Activated CD4-positive, CD25-positive, alpha-beta regulatory T cell treated with anti-CD3 and anti-CD28 coated beads, Interleukin-2, amount 50 U/mL, for 72 hours (primary cell): ENCODE results near the gene ALPI.
A peak's percentile ranks its signal among the peaks of the same experiment; 100 is the strongest.
"Not testable (repeated sequence)": the region's sequence is repeated elsewhere in the genome, so short reads cannot be mapped to it uniquely, and the experiment has no call there.

Experiments used
- DNase-seq: peaks from one replicate; pipeline ENCODE4 v3.0.0; 2021

The ALPI gene

DNA sequence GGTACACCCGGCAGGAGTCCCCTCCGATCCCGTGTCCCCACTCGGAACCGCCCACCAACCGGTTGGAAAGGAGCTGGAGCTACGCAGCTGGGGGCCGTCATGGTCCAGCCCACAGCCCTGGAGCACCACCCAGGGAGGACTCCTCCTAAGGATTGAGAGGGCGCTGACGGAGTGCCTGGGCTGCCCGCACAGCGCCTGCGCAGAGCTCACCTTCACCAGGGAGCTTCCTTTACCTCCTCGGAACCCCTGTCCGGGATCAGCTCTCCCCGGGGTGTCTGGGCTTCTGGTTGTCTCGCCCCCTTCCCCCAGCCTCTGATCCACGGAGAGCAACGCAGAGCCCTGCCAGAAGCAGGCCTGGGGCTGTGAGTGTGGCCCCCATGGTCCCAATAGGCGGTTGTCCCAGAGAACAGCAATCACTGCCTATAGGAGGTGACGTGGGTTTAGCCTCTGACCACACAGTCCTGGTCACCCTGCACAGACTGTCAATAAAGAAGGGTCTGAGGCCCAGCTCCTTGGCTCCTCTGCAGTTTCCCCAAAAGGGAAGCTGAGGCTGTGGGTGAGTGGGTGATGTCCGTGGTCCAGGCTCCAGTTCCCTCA, 34.7 kb upstream of the ALPI start:
- DNase-seq: no peak

- no peak for DNase-seq
Measured at GRCh38 chr2:232422051-232422450, 33.9 kb upstream of the ALPI start.

- DNase-seq: not testable (repeated sequence)
Measured at GRCh38 chr2:232422996-232423395, 33.0 kb upstream of the ALPI start.

GRCh38 chr2:232423407-232423806, 32.5 kb upstream of the ALPI start:
- not testable (repeated sequence) for DNase-seq

GRCh38 chr2:232431705-232432590, 24.0 kb upstream of the ALPI start:
- DNase-seq: no peak

GRCh38 chr2:232432598-232433184, 23.3 kb upstream of the ALPI start:
- no peak for DNase-seq

GRCh38 chr2:232433622-232434021, 22.3 kb upstream of the ALPI start:
- DNase-seq: not testable (repeated sequence)

DNA sequence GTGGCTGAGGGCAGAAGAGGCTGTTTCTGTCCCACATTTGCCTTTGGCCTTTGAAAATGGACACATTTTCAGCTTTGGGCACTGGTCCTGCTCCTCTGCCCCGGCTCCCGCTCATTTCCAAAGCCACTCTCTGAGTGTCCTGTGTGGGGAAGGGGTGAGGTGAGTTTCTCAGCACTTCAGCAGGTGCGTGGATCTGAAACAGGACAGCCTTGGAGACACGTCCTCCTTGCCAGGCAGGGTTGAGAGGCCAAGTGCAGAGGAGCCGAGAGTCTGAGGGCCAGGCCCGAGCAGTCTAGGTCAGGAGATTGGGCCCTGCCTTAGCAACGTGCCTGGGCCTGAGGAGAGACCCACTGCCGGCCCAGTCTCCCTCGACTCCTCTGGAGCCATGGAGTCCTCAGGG, 21.9 kb upstream of the ALPI start:
- DNase-seq: no peak

GRCh38 chr2:232434563-232435374, 21.2 kb upstream of the ALPI start:
- DNase-seq: no peak

DNA sequence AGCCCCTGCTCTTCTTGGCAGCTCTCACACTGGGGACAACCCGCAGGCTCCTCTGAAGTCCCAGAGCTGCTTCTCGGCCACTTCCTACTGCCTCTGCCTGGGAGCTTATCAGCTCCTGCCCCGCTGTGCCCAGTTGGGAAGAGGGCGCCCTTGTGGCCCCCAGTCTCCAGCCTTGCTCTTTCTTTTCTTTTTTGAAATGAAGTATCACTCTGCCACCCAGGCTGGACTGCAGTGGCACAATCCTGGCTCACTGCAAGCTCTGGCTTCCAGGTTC, 20.6 kb upstream of the ALPI start:
- DNase-seq: no peak

DNA sequence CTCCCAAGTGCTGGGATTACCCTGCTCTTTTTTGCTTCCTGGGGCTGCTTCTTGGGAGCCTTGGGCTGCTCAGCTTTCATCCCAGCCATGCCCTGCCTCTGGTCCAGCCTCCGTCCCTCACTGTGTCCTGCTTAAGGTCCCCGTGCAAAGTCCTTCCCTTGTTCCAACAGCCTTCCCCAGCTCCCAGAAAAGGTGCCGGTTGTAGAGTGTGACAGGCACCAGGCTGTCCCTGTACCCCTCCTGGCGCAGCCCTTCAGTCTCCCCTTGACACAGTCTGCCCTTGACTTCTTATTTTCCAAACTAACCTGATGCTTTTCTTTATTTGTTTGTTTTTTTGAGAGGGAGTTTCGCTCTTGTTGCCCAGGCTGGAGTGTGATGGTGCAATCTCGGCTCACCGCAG, 20.1 kb upstream of the ALPI start:
- no peak for DNase-seq

DNA sequence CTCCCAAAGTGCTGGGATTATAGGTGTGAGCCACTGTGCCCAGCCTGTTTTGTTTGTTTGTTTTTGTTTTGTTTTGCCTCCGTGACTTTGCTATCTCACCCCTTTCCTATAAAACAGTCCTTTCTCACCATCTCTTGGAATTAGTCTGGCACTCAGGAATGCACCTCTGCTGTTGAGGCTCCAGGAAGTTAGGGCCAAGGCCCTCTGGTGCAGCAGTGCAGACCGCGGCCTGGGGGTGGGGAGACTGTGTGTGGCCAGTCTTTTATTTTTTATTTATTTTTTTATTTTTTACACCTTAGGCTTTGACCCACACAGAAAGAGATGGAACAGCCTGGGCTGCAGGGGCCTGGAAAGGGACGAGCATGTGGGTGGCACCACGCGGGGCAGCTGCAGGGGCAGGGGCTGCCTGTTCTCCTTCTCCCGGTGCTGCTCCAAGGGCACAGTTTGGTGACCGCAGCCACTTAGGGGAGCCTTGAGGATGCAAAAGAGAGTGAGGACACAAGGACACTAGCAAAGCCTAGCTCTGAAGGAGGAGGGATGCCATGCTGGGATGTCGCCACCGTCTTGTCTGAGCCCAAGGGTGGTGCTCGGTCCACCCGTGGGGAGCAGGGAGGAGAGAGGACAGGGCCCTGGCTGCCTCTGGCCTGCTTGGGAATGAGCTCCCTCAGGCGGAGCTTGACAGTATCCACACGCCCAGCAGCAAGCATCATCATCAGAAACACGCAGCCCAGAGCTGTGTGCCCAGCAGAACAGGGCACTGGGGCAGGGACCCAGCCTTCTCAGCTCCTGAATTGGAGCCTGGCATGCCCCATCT, 19.4 kb upstream of the ALPI start:
- no peak for DNase-seq

DNA sequence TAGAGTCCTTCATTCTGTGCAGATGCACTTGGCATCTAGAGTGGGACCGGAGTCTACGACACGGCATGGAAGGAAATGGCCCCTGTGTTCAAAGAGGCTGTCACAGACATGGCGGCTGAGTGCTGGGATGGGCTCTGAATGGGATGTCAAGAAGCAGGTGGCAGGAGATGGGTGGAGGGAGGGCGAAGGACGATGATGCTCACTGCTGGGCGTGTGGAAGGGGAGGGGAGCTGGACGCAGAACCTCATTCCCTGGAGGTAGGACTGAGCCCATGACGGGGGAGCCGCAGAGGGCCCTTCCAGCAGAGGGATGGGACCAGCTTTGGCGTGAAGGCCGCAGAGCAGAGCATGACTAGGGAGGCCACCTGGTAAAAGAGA, 18.8 kb upstream of the ALPI start:
- DNase-seq: no peak

DNA sequence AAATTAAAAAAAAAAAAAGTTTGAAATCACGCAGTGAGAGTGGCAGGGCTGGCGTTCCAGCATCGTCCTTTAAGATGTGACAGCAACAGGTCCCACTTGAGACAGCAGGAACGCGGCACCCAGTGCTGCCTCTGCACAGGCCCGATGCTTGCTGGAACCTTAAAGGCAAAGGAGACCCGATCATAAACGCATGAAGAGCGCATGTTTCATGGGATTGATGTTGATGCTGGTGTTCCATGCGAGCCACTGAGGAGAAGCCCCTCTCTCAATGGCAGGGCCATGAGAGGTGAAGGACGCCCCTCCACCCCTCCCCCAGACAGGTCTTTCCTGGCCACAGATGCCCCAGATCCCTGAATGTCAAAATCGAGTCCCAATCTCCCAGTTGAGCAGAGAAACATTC, 17.9 kb upstream of the ALPI start:
- DNase-seq: no peak

- DNase-seq: peak; percentile 65
Measured at GRCh38 chr2:232438951-232439757, 16.8 kb upstream of the ALPI start.

DNA sequence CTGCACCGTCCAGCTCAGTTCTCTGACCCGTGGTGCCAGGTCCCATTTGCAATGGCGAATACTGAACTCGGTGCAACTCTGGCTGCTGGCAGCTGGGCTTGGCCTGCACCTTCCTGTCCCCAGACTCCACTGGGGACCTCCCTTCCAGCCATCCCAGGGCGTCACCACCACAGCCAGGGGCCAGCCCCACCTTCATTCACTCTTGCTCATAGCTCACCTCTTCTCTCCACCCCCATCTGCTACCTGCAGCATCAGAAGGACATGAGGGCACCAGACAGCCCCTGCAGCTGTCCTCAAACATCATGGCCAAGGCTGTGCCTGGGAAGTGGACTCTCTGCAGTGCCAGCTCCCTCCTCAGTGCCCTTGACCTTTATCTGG, 16.2 kb upstream of the ALPI start:
- DNase-seq: no peak

- peak; percentile 93 for DNase-seq
Measured at GRCh38 chr2:232440220-232441018, 15.5 kb upstream of the ALPI start.

DNA sequence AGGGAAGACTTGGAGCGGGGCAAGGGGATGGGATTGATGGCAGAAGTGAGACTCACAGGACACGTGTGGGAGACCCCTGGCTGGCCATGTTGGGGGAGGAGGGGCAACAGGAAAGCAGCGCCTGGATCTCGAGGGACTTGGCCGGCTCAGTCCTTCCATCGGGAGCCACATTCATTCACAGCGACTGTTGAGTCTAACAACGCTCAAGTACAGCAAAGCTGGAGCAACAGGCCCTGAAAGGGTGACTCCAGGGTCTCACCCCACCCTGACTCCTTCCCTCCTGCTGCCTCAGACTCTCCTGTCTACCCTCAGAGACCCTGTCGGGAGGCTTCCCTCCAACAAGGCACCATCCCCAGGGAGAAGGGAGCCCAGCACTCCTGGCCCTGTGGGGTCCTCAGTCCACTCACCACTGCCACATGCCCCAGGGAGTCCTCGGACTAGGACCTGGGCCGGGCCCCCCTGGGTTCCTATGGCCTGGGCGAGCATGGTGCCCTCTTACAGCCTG, 14.8 kb upstream of the ALPI start:
- DNase-seq: no peak

DNA sequence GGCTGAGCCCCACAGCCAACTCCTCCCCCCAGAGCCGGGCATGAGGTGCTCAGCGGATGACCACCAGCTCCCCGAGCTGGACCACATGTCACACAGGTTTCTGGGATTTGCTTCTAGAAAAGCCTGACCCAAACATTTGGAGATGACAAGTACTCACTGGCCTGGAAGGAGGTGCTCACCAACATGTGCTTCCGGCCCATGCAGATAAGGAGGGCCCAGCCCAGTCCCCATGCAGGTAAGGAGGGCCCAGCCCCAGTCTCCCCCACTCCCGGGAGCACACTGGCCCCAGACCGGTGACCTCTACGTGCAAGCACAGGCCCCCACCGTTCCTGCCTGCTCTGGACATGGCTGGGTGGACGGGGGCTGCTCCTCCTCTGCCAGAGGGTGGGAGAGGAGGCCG, 14.0 kb upstream of the ALPI start:
- DNase-seq: not testable (repeated sequence)

DNA sequence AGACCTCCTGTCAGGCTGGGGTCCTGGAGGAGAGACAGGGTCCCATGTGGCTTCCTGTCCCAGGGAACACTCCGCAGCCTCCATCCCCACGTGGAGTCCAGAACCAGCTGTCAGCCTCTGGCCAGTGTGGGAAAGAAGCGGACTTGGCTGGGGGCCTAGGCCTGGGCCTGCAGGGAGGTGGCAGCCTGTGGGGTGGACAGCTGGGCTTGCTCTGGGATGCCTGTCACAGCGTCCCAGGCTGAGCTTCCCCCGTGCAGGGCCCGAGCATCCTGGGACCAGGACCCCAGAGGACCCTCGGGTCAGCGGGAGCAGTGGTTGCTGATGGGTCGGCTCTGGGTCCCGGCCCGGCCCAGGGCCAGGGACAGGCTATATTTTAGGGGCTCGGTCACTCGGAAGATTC, 13.5 kb upstream of the ALPI start:
- not testable (repeated sequence) for DNase-seq

GRCh38 chr2:232443047-232443446, 12.9 kb upstream of the ALPI start:
- DNase-seq: not testable (repeated sequence)
